Fibroblast of lung (primary cell): ENCODE results near the gene DPEP1.

Experiments used
- EZH2 ChIP-seq: IDR thresholded peaks from 2 replicates; pipeline ENCODE4 v1.5.1; 2012; ENCODE audit warnings: low read length, control low read depth, mild to moderate bottlenecking; ENCODE audit errors: missing control alignments
- TF ChIP-seq, protein P1 (sequence below), 2 donors: IDR thresholded peaks in 1 of 2; conservative IDR thresholded peaks in 1 of 2; 1 replicate in 1 of 2; 2 replicates in 1 of 2; pipeline ENCODE4 v1.5.1; 2011 to 2012; ENCODE audit warnings: low read length in 2 of 2, control low read depth in 1 of 2, inconsistent platforms in 1 of 2, low read depth in 1 of 2, mild to moderate bottlenecking in 1 of 2

GRCh38 chr16:89616623-89617022 is 3.2 kb downstream of the DPEP1 start:
- TF ChIP-seq, protein P1, sequence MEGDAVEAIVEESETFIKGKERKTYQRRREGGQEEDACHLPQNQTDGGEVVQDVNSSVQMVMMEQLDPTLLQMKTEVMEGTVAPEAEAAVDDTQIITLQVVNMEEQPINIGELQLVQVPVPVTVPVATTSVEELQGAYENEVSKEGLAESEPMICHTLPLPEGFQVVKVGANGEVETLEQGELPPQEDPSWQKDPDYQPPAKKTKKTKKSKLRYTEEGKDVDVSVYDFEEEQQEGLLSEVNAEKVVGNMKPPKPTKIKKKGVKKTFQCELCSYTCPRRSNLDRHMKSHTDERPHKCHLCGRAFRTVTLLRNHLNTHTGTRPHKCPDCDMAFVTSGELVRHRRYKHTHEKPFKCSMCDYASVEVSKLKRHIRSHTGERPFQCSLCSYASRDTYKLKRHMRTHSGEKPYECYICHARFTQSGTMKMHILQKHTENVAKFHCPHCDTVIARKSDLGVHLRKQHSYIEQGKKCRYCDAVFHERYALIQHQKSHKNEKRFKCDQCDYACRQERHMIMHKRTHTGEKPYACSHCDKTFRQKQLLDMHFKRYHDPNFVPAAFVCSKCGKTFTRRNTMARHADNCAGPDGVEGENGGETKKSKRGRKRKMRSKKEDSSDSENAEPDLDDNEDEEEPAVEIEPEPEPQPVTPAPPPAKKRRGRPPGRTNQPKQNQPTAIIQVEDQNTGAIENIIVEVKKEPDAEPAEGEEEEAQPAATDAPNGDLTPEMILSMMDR (conservative IDR thresholded peaks at IDR 0.05 in 1 of 2, IDR thresholded peaks at IDR 0.05 in 1 of 2; ENCODE audit: low read depth in 1 of 2, low read length in 2 of 2): no peak
- TF ChIP-seq EZH2: no peak
